Natural killer cell treated with Interleukin-12 subunit alpha and Interleukin-12 subunit beta and Interleukin-15 and Interleukin-18, amount 100 ng/mL, for 72 hours (primary cell): ENCODE results near the gene CDC26. TPM values are rescaled to one million over a fixed set of nuclear protein-coding genes. Genes with fewer than 3 reads are reported as not detected.
A peak's percentile ranks its signal among the peaks of the same experiment; 100 is the strongest.
"Not testable (repeated sequence)": the region's sequence is repeated elsewhere in the genome, so short reads cannot be mapped to it uniquely, and the experiment has no call there.

Source experiments
- ATAC-seq, 2 donors: fragments of 150-1000 bp; cut with Tn5 transposase in 1 of 2; sonication (Bioruptor Pico), chemical (Tn5 transposase) in 1 of 2; 2 replicates each; pipeline ENCODE4 v1.10.0; 2021
- DNase-seq: peaks from one replicate; pipeline ENCODE4 v3.0.0; 2022; ENCODE audit warnings: low spot score
- H3K27ac Mint-ChIP-seq, 2 donors: 1 replicate in 1 of 2; 2 replicates in 1 of 2; pipeline ENCODE4 v1.8.0; 2022; ENCODE audit warnings: mixed read lengths in 2 of 2, mild to moderate bottlenecking in 1 of 2, moderate library complexity in 1 of 2
- H3K27me3 Mint-ChIP-seq, 2 donors: 1 replicate in 1 of 2; 2 replicates in 1 of 2; pipeline ENCODE4 v1.8.0; 2022; ENCODE audit warnings: mixed read lengths in 2 of 2
- H3K36me3 Mint-ChIP-seq: one replicate; pipeline ENCODE4 v1.8.0; 2022; ENCODE audit warnings: mixed read lengths
- H3K4me1 Mint-ChIP-seq, 2 donors: 1 replicate in 1 of 2; 2 replicates in 1 of 2; pipeline ENCODE4 v1.8.0; 2022; ENCODE audit warnings: low read depth in 2 of 2, mixed read lengths in 2 of 2, mild to moderate bottlenecking in 1 of 2
- H3K4me3 Mint-ChIP-seq: one replicate; pipeline ENCODE4 v1.8.0; 2022; ENCODE audit warnings: mixed read lengths
- H3K9me3 Mint-ChIP-seq: 2 replicates; pipeline ENCODE4 v1.8.0; 2022; ENCODE audit warnings: mixed read lengths
- total RNA-seq, 2 donors: library from RNA; stranded (reverse); gene quantifications; one replicate each; pipeline ENCODE4 v1.2.3, GENCODE V29; 2022

CDC26 gene
- total RNA-seq, 2 donors from 2014 or later = 16.5 to 39.1 TPM

- Mint-ChIP-seq H3K4me1 (peaks cover 0 to 8% of the 10 kb centered on the region in 2 donors), H3K9me3 (no peaks in the 10 kb centered on the region), H3K27me3 (peaks cover 22 to 23% of the 10 kb centered on the region in 2 donors), H3K27ac (no peak within 1 kb of the TSS), H3K36me3 (no peaks in the 10 kb centered on the region), H3K4me3 (no peak within 1 kb of the TSS)
- ATAC-seq = no peak
- DNase-seq = no peak
These were observed 27.5 kb upstream of the CDC26 start, which contains the start of gene RNF183 for GRCh38 chr9:113302792-113303418. Gene RNF183 (minus strand): TSS chr9:113303376. CDS start chr9:113298184, 5,192 bp downstream.

DNA sequence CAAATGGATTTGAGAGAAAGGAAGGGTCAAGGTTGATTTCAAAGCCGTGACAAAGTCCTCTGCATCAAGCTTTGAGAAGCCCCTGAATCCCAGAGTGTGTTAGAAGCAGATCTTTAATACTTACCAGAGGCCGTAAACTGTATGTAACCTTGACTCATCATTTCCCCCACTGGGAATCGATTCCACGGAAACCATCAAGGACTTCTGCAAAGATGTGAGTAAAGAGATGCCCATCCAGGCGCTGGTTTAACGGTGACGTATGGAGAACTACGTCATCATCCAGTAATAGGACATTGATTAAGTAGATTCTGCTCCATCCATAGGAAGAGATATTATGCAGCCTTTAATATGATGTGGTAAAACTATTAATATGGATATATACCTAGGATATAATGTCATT lies 26.2 kb upstream of the CDC26 start:
- DNase-seq = no peak
- Mint-ChIP-seq H3K27me3 (peaks cover 22 to 23% of the 10 kb centered on the region in 2 donors), H3K4me1 (peaks cover 0 to 8% of the 10 kb centered on the region in 2 donors), H3K4me3 (no peak overlapping the region), H3K27ac (no peak overlapping the region), H3K9me3 (no peaks in the 10 kb centered on the region), H3K36me3 (no peaks in the 10 kb centered on the region)
- no peak for ATAC-seq

GRCh38 chr9:113299800-113300292 lies 24.5 kb upstream of the CDC26 start:
- Mint-ChIP-seq H3K4me1 (peaks cover 0 to 8% of the 10 kb centered on the region in 2 donors), H3K9me3 (no peaks in the 10 kb centered on the region), H3K36me3 (no peaks in the 10 kb centered on the region), H3K4me3 (no peak overlapping the region), H3K27me3 (peaks cover 22 to 23% of the 10 kb centered on the region in 2 donors), H3K27ac (no peak overlapping the region)
- DNase-seq (no peak), ATAC-seq (no peak)

- Mint-ChIP-seq H3K4me3 (no peak overlapping the region), H3K9me3 (no peaks in the 10 kb centered on the region), H3K36me3 (no peaks in the 10 kb centered on the region), H3K27ac (no peak overlapping the region), H3K27me3 (peaks cover 22 to 23% of the 10 kb centered on the region in 2 donors), H3K4me1 (peaks cover 0 to 8% of the 10 kb centered on the region in 2 donors)
- ATAC-seq (no peak), DNase-seq (no peak)
These were observed 23.8 kb upstream of the CDC26 start for GRCh38 chr9:113298924-113299770.

DNA sequence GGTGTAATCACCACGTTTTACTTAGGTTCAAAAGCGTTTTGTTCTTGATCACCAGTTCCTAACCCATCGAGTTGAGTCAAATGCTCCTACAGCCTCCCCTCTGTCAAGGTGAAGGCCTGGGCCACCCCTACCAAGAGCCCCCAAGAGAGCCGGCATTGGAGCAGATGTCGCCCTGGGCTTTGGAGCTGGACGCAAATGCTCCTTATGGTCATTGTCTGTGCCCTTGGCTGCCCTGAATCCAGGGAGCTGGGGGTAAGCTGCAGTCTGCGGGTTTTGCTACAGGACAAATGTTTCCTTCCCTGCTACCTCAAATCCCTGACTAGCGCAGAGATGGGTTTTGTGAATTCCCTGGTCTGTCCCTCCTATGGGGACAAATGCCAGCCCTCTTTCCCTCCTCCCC lies 22.9 kb upstream of the CDC26 start:
- Mint-ChIP-seq H3K36me3 (no peaks in the 10 kb centered on the region), H3K27ac (no peak overlapping the region), H3K4me3 (no peak overlapping the region), H3K9me3 (no peaks in the 10 kb centered on the region), H3K27me3 (peaks cover 22% of the 10 kb centered on the region in 2 donors), H3K4me1 (peaks cover 0 to 8% of the 10 kb centered on the region in 2 donors)
- DNase-seq = no peak
- ATAC-seq = no peak

GRCh38 chr9:113296796-113297558 lies 21.6 kb upstream of the CDC26 start:
- no peak for DNase-seq
- Mint-ChIP-seq H3K4me3 (no peak overlapping the region), H3K4me1 (peaks cover 0 to 8% of the 10 kb centered on the region in 2 donors), H3K36me3 (peaks cover 9% of the 10 kb centered on the region), H3K9me3 (no peaks in the 10 kb centered on the region), H3K27me3 (peaks cover 13 to 22% of the 10 kb centered on the region in 2 donors), H3K27ac (no peak overlapping the region)
- ATAC-seq = no peak

DNA sequence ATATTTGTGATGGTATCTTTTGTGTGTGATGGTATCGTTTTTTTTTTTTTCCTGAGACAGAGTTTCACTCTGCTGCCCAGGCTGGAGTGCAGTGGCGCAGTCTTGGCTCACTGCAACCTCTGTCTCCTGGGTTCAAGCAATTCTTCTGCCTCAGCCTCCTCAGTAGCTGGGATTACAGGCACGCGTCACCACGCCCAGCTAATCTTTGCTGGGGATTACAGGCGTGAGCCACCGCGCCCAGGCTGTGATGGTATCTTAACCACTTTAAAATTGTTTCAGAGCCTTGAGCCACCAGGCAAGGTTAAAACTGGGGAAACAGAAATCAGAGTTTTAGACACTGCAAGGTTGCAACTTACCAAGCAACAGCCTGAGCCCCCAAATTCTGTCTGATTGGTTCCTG lies 20.9 kb upstream of the CDC26 start:
- H3K27ac Mint-ChIP-seq, H3K9me3 Mint-ChIP-seq, DNase-seq, H3K4me3 Mint-ChIP-seq, ATAC-seq, H3K4me1 Mint-ChIP-seq: not testable (repeated sequence)
- peaks cover 13% of the 10 kb centered on the region for H3K36me3 Mint-ChIP-seq
- peaks cover 13 to 17% of the 10 kb centered on the region in 2 donors for H3K27me3 Mint-ChIP-seq

- Mint-ChIP-seq H3K27ac (peak overlapping the region in 1 of 2 donors; percentile 14), H3K4me3 (no peak overlapping the region), H3K9me3 (no peaks in the 10 kb centered on the region), H3K27me3 (no peaks in the 10 kb centered on the region), H3K36me3 (peaks cover 26% of the 10 kb centered on the region), H3K4me1 (no peaks in the 10 kb centered on the region)
- DNase-seq (no peak), ATAC-seq (peak in 1 of 2 donors; percentile 72)
These were observed 18.0 kb upstream of the CDC26 start for GRCh38 chr9:113293285-113293878.

DNA sequence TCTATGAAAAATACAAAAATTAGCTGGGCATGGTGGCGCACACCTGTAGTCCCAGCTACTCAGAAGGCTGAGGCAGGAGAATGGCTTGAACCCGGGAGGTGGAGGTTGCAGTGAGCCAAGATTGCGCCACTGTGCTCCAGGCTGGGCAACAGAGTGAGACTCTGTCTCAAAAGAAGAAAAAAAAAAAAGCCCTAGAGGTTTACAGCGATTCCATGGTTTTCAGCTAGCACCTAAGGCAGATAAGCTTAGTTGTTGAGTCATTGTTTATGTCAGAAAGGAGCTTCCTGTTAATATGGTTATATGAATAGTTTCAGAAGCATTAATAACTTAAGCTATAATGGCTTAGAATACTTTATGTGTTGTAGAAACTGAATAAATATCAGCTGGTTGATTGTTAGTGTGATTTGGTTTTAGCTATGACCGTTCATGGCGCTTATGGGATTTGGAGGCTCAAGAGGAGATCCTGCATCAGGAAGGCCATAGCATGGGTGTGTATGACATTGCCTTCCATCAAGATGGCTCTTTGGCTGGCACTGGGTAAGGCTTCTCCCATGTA lies 14.8 kb upstream of the CDC26 start:
- H3K27ac Mint-ChIP-seq = no peak overlapping the region
- H3K27me3 Mint-ChIP-seq = no peaks in the 10 kb centered on the region
- peaks cover 48% of the 10 kb centered on the region for H3K36me3 Mint-ChIP-seq
- DNase-seq (no peak), ATAC-seq (no peak)
- H3K4me1 Mint-ChIP-seq = no peaks in the 10 kb centered on the region
- H3K9me3 Mint-ChIP-seq = no peaks in the 10 kb centered on the region
- no peak overlapping the region for H3K4me3 Mint-ChIP-seq

GRCh38 chr9:113289091-113289490 lies 13.7 kb upstream of the CDC26 start:
- no peak for DNase-seq
- no peaks in the 10 kb centered on the region for H3K27me3 Mint-ChIP-seq
- no peak overlapping the region for H3K4me3 Mint-ChIP-seq
- no peak for ATAC-seq
- H3K36me3 Mint-ChIP-seq = peaks cover 56% of the 10 kb centered on the region
- no peaks in the 10 kb centered on the region for H3K9me3 Mint-ChIP-seq
- no peak overlapping the region for H3K27ac Mint-ChIP-seq
- no peaks in the 10 kb centered on the region for H3K4me1 Mint-ChIP-seq

- ATAC-seq = no peak
- no peak overlapping the region for H3K27ac Mint-ChIP-seq
- no peak for DNase-seq
- peaks cover 12 to 23% of the 10 kb centered on the region in 2 donors for H3K4me1 Mint-ChIP-seq
- no peaks in the 10 kb centered on the region for H3K9me3 Mint-ChIP-seq
- H3K4me3 Mint-ChIP-seq = no peak overlapping the region
- peaks cover 56% of the 10 kb centered on the region for H3K36me3 Mint-ChIP-seq
- H3K27me3 Mint-ChIP-seq = no peaks in the 10 kb centered on the region
These were observed 6.0 kb upstream of the CDC26 start for GRCh38 chr9:113281356-113281755.

GRCh38 chr9:113278840-113279239 lies 3.5 kb upstream of the CDC26 start:
- Mint-ChIP-seq H3K4me1 (peaks cover 16 to 23% of the 10 kb centered on the region in 2 donors), H3K36me3 (peaks cover 44% of the 10 kb centered on the region), H3K27ac (peak overlapping the region in 1 of 2 donors; percentile 25), H3K9me3 (no peaks in the 10 kb centered on the region), H3K4me3 (no peak overlapping the region), H3K27me3 (no peaks in the 10 kb centered on the region)
- DNase-seq = no peak
- ATAC-seq = no peak
